Activated CD4-positive, alpha-beta T cell treated with anti-CD3 and anti-CD28 coated beads, Interleukin-2, amount 50 U/mL, for 24 hours (primary cell): ENCODE measurements around the gene REPS2.
"Not testable (repeated sequence)": the region's sequence is repeated elsewhere in the genome, so short reads cannot be mapped to it uniquely, and the experiment has no call there.

Experiments
- DNase-seq, 2 donors: peaks; one replicate each; pipeline ENCODE4 v3.0.0-alpha.2; 2020; ENCODE audit warnings: low read depth in 1 of 2, low spot score in 1 of 2

The REPS2 gene

DNA sequence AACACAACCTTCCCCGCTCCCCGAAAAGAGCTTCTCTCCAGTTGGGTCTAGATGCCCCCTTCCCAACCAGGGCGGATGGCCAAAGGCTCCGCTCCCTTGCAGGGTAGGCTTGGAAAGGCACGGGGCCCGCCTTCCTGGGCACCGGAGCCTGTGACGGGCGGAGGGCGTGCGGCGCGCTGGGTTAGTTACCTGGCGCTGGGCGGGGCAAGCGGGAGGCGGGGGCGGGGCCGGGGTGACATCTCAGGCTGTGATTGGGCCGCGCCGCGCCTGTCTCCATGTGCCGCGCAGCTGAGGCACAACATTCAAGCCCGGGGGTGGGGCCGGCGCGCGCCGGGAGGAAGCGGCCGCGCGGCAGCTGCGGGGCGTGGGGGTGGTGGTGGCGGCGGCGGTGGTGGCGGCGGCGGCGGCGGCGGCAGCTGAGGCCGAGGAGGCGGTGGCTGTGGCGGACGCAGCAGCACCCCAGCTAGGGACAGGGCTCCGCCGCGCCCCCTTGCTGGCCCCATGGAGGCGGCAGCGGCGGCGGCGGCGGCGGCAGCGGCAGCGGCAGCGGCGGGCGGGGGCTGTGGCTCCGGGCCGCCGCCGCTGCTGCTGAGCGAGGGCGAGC lies at the start of gene REPS2:
REPS2 (plus strand) TSS at position 298 of the 604 bp plus-strand sequence; CDS start at position 502, 204 bp downstream.
- DNase-seq, result peak; percentile 51 to 54

DNA sequence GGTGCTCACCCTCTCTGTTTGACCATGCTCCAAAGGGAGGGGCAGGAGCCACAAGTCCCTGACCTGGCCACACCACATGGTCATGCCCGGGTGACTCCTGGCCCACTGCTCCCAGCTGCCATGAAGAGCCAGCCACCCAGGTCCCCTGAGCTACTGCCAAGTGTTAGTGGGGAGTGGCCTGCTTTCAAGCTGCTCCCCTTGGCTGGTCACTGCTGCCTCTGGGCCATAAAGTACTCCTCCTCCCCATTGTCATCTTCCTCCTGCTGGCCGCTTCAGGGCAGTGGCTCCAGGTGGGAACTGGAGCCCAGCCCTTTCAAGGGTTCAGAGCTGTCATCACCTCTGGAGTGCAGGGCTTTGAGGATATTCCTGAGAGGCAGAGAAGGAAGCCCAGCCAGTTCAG lies 49.0 kb upstream of the REPS2 start:
- DNase-seq, result no peak

DNA sequence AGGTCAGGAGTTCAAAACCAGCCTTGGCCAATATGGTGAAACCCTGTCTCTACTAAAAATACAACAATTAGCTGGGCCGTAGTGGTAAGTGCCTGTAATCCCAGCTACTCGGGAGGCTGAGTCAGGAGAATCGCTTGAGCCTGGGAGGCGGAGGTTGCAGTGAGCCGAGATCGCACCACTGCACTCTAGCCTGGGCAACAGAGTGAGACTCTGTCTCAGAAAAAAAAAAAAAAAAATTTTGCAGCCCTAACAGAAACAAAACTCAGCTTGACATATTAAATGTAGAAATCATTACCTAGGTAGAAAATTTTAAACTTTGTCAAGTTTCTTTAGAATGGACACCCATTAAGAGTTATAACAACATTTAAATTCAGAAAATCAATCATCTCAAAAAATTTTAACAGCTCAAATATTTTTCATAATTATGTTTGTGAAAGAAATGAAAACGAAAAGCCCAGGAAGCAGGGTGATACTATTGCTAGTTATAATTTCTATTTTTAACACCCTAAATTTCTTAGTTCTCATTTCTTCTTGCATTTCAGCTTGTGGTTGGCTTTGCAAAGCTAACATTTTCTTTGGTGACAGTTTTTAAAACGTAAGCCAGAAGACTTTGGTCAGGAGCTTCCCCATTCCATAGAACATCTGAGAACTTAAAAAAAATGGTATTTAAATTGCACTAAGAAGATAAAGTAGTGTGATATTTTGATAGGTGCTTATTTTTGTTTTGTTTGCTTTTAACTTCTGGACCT lies 43.0 kb upstream of the REPS2 start:
- no peak for DNase-seq

DNA sequence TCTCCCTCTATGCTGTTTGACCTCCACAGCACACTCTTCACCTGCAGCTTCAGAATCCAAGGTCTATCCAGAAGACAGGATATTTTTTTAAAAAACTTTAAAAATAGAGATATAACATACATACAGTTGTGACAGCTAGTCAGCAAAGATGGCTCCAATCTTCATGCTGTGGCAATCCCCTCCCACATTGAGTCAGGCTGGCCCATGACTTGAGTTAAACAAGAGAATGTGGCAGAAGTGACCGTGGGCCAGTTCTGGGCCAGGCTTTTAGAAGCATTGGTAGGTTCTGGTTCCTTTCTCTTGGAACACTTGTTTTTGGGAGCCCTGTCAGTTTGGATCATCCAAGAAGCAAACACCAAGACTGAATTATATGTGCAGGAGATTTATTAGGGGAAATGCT lies 36.1 kb upstream of the REPS2 start:
- DNase-seq, result no peak

DNA sequence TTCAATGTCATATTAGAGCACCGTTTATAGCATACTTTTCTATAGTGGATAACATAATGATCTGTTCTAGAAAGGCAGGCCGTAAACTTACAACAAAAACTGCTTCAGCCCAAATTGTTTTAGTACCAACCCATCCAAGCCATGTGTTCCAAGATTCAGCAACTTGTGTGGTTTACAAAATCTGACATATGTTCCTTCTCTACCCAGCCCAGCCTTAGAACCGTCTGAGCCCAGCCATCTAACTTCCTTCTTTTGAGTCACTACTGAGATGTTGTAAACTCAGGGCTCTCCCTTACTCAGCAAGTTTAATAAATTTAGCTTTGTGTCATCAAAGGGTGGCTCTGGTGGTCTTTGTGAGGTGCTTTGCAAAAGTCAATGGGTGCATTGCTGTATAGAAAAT lies 32.4 kb upstream of the REPS2 start:
- DNase-seq, result no peak

DNA sequence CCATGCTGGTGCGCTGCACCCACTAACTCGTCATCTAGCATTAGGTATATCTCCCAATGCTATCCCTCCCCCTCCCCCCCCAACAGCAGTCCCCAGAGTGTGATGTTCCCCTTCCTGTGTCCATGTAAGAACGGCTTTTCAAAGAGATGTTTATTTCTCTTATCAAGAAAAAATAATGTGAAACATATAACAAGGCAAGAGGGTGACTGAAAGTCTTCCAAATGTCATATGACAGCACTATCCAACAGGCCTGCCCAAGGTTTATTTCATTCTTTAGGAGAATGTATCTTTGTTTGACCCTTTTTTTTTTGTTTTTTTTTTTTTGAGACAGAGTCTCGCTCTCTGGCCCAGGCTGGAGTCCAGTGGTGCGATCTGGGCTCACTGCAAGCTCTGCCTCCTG lies 29.9 kb upstream of the REPS2 start:
- DNase-seq, result no peak

DNA sequence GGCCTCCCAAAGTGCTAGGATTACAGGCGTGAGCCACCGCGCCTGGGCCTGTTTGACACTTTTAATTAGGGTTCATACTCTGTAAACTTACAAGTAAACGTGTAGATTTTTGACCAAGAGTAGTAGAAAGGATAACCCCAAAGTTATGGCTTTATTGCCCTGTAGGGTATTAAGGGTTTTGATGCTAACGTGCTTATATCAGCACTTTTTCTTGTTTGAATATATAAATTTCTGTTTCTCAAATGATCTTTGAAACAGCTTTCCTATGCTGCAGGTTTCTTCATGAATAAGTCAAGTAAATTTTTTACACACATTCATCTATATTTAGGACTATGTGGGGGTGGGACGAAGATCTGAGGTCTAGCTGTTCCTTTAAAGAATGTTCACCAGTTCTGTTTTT lies 29.3 kb upstream of the REPS2 start:
- DNase-seq, result no peak

DNA sequence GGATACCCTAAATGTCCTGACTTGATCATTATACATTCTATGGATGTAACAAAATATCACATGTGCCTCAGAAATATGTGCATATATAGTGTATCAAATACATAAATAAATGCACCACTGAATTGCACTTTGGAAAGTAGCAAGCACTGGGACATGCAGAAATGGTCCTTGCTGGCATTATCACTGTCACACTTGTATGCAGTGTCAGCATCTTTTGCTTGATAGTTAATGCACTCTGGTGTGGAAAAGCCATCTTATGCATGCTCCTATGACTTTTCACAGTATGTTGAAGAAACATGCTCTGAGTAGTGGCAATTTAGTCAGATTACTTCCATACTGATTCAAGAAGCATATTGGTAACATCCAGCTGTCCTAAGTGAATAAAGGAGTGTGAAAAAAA lies 27.5 kb upstream of the REPS2 start:
- DNase-seq, result no peak

DNA sequence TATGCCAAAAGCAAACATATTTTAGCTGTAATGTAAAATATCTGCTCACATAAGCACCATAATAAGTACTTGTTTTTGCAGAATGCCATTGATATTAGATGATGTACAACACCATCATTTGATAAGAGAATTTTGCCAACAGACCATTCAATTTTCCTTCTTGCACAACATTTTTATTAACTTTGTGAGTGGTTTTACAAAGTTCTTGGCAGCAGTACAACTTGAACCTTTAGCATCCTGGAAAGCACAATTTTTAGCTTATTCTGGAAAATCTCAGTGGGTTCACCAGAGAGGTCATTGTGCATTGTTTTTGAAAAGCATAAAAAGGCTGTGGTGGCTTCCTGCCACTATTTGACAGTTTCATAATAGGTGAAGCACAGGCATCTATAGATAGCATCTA lies 26.4 kb upstream of the REPS2 start:
- DNase-seq, result no peak

DNA sequence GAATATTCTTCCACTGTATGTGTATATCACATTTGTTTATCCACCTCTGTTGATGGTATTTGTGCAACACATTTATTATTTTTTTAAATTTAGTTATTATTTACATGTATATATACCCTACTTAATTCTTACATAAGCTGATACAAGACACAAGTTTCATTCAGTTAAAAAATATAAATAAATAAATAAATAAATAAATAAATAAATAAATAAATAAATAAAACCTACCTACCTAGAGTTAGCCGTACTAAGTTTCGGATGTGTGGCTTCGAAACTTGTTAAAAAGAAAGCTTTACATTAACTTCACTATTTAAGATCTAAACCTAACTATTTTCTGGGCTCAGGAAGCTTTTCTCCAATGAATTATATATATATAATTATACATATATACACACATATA lies 23.3 kb upstream of the REPS2 start:
- DNase-seq, result no peak

DNA sequence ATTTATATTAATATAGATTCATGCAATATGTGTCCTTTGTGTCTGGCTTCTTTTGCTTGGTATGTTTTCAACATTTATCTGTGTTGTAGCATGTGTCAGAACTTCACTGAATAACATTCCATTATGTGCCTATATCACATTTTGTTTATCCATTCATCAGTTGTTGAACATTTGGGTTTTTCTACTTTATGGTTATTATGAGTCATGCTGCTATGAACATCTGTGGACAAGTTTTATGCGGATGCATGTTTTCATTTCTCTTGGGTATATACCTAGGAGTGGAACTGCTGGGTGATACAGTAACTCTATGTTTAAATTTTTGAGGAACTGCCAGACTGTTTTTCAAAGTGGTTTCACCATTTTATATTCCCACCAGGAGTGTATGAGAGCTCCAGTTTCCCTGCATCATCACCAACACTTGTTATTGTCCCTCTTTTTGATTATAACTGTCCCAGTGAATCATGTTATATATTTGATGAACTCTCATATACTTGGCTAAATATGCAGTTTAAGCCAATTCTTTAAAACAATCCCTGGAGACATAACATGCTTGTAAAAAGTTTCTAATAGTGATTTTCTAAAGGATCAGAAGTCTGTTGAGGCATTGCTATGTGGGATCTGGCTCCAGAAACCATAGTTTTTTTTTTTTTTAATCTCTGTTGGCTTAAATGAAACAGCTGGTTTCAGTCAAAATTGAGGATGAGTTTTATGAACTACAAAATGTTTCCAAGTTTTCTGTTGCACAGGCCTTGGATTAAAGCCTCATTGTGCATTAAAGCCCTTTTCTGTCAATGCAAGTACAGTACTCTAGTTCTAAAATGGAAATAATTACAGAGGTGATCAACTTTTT lies 21.6 kb upstream of the REPS2 start:
- no peak for DNase-seq

DNA sequence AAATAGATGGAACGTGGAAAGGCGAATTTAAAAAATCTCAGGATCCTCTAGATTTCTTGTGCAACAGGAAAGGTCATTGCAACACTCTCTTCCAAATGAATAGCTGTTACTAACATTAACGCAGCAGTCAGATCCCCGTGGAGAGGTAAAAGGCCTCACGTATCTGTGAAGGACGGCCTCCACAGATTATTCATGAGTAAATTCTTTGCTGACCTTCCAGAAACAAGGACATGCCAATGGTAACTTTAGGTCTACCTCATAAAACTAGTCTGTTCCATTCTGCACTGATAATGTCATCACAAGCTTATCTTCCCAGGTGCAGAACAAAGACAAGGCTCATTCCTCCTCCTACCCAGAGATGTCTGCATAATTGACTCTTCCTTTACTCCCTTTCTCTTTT lies 16.1 kb upstream of the REPS2 start:
- no peak for DNase-seq

DNA sequence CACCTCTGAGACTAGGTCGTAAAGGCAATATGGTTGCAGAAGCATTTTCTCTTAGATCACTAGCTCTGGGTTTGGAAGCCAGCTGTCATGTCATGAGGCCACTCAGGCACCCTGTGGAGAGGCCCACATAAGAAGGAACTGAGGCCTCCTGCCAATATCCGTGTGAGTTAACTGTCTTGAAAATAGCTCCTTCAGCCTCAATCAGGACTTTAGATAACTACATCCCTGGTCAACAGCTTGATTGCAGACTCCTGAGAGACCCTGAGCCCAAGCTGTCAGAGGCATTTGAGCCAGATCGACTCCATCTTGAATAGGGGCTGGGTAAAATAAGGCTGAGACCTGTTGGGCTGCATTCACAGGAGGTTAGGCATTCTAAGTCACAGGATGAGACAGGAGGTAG lies 15.1 kb upstream of the REPS2 start:
- DNase-seq, result no peak

DNA sequence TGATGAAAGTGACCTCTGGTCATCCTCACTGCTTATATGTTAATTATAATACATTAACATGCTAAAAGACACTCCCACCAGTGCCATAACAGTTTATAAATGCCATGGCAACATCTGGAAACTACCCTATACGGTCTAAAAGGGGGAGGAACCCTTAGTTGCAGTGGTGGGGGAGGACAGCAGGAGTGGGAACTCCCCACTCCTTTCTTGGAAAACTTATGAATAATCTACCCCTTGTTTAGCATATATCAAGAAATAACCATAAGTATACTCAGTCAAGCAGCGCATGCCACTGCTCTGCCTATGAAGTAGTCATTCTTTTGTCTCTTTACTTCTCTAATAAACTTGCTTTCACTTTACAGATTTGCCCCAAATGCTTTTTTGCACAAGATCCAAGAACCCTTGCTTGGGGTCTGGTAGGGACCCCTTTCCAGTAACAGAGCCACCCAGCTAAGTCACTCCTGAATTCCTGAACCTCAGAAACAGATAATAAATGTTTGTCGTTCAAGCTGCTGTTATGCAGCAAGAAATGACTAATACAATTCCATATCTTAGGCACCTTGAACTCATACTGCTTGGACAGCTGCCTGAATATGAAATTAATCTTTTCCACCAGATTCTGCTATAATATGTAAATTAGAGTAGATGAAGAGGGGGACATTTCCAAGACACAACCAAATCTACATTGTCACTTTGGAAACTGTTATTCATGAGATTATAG lies 14.4 kb upstream of the REPS2 start:
- no peak for DNase-seq

DNA sequence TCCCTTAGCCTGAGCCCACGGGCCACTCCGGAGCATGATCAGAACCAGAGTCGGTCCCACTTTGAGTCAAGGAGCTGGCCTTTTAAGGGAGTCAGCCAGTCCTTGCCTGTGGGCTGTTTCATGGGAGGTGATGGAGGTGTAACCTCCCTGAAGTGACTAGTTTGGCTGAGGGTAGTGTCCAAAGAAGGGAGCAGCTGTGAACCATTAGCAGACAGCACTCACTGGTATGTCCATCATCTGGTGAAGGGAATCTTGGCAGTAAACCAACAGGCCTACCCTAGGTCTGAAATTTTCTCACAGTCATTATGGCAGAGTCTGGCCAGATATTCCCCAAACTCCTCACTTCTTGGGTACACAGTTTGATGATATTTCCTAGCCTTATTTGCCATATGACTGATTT lies 12.3 kb upstream of the REPS2 start:
- no peak for DNase-seq

DNA sequence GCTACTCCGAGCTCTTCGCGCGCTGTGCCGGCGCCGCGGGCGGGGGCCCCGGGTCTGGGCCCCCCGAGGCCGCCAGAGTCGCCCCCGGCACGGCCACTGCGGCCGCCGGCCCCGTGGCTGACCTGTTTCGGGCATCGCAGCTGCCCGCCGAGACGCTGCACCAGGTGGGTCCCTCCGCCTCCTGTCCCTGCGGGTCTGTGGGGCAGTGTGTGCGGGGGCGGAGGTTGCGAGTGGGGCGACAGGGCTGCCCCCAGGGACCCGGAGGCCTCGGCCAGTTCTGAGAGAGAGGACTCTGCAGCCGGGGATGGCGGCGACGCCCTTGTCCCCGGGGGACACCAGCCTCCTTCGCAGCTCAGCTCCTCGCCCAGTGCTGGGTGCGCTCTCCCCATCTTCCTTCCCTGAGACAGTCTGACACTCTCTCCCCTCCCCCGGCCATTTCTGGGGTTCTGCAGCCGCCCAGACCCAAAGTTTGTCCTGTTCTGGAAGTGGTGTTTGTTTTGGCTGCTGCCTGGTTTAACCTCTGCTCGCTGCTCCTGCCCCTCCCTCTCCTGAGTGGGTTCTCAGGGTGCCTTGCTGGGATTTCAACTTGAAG lies 609 bp downstream of the REPS2 start:
- no peak for DNase-seq

DNA sequence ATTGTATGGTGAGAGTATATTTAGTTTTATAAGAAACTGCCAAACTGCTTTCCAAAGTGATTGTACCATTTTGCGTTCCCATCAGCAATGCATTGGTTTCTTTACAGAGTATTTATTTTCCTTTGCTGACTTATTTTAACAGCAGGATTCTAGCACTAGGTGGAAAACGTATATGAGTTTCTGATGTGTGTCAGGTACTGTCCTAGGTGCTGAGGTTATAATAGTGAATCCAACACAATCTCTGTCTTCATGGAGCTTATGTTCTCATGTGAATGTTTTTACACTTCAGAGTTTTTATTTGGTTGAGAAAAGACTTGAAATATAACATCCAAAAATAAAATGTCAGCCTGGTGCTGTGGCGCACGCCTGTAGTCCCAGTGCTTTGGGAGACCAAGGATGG lies 4.0 kb downstream of the REPS2 start:
- no peak for DNase-seq

DNA sequence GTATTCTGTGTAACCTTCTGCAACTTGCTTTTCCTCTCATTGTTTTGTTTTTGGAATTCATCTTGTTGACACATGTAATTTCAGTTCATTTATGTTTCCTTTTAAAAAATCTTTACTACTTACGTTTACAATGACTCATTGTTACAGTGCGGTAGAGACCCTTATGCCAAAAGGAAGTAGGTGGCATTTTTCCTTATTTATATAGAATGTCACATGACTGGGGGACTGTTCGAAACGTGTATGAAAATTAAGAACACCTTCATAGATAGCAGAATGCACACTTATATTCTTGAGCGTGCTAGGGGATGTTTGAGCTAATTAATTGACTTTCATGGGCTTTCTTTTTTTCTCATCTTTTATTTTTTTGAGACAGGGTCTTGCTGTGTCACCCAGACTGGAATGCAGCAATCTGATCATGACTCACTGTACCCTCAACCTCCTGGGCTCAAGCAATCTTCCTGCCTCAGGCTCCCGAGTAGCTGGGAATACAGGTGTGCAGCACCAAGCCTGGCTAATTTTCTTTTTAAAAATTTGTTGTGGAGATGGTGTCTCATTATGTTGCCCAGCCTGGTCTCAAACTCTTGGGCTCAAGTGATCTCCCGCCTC lies 7.3 kb downstream of the REPS2 start:
- DNase-seq, result no peak

DNA sequence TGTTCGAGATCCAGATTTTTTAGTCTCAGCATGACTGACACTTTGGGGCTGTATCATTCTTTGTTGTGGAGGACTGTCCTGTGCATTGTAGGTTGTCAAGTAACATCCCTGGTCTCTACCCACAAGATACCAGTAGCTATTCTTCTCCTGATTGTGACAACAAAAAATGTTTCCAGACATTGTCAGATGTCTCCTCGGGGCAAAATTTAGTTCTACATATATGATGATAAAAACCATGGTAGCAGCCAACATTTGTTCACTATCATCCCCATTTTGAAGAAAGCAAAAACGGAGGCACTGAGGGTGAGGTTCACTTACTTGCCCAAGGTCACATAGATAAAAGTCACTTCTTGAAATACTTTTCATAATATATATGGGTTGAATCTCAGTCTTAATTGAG lies 11.3 kb downstream of the REPS2 start:
- DNase-seq, result no peak

DNA sequence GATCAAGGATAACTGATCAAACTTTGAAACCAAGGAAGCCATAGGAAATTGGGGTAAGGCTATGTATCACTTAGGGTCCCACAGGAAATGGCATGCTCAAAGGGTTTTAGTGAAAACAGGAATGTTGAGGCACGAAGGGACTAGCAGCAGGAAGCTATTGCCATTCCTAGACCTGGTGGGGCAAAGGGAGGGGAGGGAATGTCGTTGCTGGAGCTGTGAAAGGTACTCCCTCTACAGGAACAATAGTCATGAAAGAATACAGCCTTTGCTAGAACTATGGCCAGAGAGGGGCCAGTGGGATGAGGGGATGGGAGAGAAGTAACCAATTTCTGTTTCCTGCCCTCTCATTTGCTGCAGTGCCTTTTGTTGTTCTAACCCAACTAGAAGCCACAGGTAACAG lies 11.9 kb downstream of the REPS2 start:
- DNase-seq, result no peak

DNA sequence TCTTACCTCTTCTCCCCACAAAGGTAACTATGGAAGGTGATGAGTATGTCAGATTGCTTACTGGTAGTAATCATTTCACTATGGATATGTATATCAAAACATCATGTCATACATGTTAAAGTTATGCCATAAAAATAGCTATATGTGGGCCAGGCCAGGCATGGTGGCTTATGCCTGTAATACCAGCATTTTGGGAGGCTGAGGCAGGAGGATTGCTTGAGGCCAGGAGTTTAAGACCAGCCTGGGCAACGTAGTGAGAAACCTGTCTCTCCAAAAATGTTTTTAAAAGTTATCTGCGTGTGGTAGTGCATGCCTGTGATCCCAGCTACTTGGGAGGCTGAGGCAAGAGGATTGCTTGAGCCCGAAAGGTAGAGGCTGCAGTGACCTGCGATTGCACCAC lies 16.2 kb downstream of the REPS2 start:
- not testable (repeated sequence) for DNase-seq
